Stimulated activated CD4-positive, alpha-beta T cell treated with anti-CD3 and anti-CD28 coated beads, TNF-alpha, amount 100 ng/mL, for 4 hours (primary cell): ENCODE results near the gene ARSG.
"Not testable (repeated sequence)": the region's sequence is repeated elsewhere in the genome, so short reads cannot be mapped to it uniquely, and the experiment has no call there.

Source experiments
- DNase-seq, 3 experiments: peaks; one replicate each; pipeline ENCODE4 v3.0.0-alpha.2; 2020; ENCODE audit warnings: low read depth in 3 of 3

The ARSG gene

GRCh38 chr17:68396226-68397107 is 105.2 kb downstream of the ARSG start:
- no peak for DNase-seq

- DNase-seq, result no peak
Measured at GRCh38 chr17:68397108-68397536, 105.8 kb downstream of the ARSG start.

GRCh38 chr17:68398691-68399637 is 107.7 kb downstream of the ARSG start:
- no peak for DNase-seq

GRCh38 chr17:68399638-68400403 is 108.5 kb downstream of the ARSG start:
- peak in 1 of 3 experiments; percentile 25 for DNase-seq

- no peak for DNase-seq
Measured at GRCh38 chr17:68400404-68400735, 109.1 kb downstream of the ARSG start.

- DNase-seq, result no peak
Measured at GRCh38 chr17:68401288-68401687, 110.0 kb downstream of the ARSG start.

GRCh38 chr17:68403122-68403521 is 111.8 kb downstream of the ARSG start:
- DNase-seq, result no peak

GRCh38 chr17:68403837-68404236 is 112.5 kb downstream of the ARSG start:
- not testable (repeated sequence) for DNase-seq

GRCh38 chr17:68407656-68408055 is 116.4 kb downstream of the ARSG start:
- DNase-seq, result not testable (repeated sequence)

GRCh38 chr17:68413597-68414560 is 122.6 kb downstream of the ARSG start:
- DNase-seq, result peak in 2 of 3 experiments; percentile 32 to 35

- not testable (repeated sequence) for DNase-seq
Measured at GRCh38 chr17:68414901-68415300, 123.6 kb downstream of the ARSG start.

- no peak for DNase-seq
Measured at GRCh38 chr17:68417317-68417716, 126.0 kb downstream of the ARSG start.

GRCh38 chr17:68418876-68419275 is 127.6 kb downstream of the ARSG start:
- no peak for DNase-seq

GRCh38 chr17:68420065-68420464 is 128.8 kb downstream of the ARSG start:
- no peak for DNase-seq

- no peak for DNase-seq
Measured at GRCh38 chr17:68421486-68421885, 130.2 kb downstream of the ARSG start.

GRCh38 chr17:68422821-68423220 is 131.5 kb downstream of the ARSG start:
- DNase-seq, result no peak

- no peak for DNase-seq
Measured at GRCh38 chr17:68423251-68423650, 132.0 kb downstream of the ARSG start.

- DNase-seq, result no peak
Measured at GRCh38 chr17:68424203-68424602, 132.9 kb downstream of the ARSG start.

- no peak for DNase-seq
Measured at GRCh38 chr17:68424861-68425260, 133.6 kb downstream of the ARSG start.

- DNase-seq, result no peak
Measured at GRCh38 chr17:68425979-68426378, 134.7 kb downstream of the ARSG start.

GRCh38 chr17:68427575-68427974 is 136.3 kb downstream of the ARSG start:
- no peak for DNase-seq
